GDM1 (cell line): ENCODE measurements around the gene GPLD1.

Experiments
- DNase-seq: peaks from one replicate; lab custom pipeline; 2025; lab: John Stamatoyannopoulos, UW

The GPLD1 gene

DNA sequence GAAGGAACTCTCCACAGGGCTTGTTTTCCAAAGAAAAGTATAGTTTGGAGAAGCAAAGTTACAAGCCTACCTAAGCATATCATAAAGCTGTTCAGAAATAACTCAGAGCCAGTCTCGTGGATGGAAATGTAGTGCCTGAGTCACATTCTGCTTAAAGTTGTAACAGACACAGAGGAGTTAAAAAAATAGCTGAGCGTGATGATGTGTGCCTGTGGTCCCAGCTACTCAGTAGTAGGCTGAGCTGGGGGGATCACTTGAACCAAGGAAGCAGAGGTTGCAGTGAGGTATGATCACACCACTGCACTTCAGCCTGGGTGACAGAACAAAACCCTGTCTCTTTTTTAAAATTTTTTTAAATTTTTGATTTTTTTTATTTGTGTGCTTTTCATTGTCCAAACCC is 12.0 kb upstream of the GPLD1 start:
- no peak for DNase-seq

DNA sequence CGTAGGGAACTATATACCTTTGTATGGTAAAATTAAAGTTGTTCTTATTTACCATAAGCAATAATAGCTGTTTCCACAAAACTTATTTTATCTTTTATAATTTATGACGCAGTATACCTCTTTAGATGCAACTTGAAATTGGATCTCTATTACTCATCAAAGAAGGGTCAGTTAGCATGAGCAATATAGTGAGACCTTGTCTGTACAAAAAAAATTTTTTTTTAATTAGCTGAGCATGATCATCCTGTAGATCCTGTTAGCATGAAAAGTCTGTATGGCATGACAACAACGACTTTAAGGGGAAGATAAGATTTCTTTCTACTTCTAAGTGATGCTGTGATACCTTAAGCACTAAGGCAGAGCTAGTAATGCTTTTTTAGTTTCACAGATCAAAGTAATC is 11.3 kb upstream of the GPLD1 start:
- DNase-seq = no peak

DNA sequence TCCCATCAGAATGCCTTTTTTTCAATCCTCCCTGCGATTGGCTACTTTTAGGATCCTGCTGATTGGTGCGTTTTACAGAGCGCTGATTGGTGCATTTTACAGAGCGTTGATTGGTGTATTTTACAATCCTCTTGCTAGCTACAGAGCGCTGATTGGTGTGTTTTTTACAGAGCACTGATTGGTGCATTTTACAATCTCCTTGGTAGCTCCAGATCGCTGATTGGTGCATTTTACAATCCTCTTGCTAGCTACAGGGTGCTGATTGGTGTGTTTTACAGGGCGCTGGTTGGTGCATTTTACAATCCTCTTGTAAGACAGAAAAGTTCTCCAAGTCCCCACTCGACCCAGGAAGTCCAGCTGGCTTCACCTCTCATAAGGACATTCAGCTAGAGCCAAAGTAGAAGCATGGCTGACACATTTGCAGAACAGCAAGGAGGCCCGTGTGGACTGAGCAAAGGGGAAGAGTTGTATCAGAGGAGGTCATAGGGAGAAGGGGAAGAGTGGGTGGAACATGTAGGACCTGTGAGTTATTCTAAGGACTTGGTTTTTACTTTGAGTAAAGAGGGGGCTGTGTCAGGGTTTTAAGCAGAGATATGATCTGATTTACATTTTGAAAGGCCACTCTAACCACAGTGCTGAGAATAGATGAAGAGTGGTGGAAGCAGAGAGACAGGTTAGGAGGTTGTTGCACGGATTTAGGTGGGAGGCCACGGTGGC is 8.0 kb upstream of the GPLD1 start:
- no peak for DNase-seq

DNA sequence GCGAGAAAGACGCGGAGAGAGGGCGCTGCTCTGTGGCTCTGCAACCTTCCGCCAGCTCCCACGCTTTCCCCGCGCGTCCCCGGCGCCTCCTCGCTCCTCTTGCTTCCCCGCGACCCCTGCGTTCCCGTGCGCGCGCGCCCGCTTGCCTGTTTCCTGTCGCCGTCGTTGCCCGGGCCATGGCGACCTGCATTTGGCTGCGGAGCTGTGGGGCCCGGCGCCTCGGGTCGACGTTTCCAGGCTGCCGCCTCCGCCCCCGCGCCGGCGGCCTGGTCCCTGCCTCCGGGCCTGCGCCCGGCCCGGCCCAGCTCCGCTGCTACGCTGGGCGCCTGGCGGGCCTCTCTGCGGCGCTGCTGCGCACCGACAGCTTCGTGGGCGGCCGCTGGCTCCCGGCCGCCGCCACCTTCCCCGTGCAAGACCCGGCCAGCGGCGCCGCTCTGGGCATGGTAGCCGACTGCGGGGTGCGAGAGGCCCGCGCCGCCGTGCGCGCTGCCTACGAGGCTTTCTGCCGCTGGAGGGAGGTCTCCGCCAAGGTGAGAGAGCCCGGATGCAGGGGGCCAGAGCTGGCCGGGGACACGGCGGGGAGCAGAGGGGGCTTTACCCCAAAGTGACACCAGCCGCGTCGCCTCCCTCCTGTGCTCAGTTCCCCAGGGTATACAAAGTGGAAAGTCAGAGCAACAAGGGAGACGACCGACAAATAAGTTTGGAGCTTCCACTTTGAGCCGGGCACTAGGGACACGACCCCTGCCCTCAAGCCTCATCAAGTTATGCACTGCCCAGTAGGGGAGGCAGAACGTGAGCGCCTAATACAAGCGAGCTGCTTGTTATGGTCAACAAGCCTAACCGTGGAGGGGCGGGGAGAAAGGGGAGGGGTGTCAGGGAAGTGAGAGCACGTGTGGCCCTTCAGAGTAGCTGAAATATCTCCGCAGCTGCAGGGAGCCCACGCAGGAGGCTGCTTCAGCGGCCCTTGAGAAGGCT is 5.7 kb upstream of the GPLD1 start, which contains the start of gene ALDH5A1:
ALDH5A1 (plus strand) TSS at position 149 of the 975 bp plus-strand sequence; CDS start at position 177, 28 bp downstream.
- peak; percentile 77 for DNase-seq

DNA sequence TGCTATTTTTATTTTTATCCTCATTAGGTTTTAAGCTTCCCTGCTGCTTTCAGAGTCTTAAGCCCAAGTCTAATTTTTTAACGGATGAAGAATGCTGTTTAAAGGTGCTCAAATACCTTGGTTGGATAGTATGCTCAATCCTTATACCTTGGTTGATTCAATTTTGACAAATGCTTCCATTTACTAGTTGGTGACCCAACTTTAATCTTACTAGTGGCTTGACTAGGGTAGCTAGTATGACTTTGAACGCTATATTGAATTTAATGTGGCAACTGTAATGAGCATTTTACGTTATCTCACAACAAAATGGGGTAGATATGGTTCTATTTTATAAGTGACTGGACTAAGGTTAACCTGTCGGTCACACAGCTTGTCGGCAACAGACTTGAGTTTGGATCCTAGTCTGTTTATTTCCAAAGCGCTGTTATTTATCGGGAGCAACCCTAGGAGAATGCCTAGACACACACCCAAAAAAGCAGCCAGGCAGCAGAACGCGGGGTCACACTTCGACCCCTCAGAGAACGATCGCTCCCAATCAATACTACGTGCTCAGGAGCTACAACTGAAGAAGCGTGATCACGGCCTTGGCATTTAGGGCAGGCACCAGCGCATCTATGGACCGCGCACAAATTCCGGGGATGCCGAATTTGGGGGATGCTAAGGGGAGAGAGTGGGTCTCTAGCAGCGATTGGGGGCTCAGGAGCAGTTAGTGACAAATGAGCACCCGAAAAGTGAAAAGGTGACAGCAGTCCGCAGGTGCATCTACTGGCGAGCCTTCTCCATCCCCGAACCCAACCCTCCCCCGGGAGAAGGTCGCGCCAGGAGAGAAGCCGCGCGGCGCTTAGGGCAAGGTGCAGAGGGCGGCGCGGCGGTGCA is 4.8 kb upstream of the GPLD1 start:
- no peak for DNase-seq

DNA sequence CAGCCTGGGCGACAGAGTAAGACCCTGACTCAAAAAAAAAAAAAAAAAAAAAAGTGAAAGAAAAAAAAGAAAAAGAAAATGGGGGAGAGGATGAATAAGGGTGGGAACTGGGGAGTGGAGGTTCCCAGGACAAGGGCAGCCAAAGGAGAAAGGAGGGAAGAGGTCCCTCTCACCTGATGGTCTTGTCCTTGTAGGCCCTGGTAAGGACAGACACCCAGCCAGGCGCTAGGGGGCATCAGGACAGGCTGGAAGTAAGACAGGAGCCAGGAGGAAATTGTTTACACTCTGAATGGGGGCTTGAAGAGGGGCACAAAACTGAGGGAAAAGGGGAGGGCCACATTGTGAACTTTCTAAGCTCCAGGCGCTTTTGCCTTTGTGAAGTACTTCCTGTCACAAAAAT is 3.1 kb upstream of the GPLD1 start:
- no peak for DNase-seq

DNA sequence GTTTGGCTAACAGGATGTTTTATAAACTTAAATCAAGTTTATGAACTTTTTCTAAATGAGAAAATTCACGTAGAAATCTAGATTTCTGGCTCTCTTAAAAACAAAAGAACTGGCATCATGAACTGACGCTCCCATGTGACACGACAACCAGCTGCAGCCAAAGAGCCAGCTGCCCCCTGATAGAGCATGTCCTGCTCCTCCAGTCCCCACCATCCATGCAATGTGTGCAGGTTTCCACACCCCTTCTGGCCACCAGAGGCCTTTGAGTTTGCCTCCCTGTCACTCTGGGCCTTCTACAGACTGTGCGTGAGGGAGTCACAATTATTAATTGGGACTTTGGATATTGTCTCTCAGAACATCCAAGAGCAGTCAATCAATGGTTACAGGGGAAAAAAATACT is 1.6 kb upstream of the GPLD1 start:
- no peak for DNase-seq

DNA sequence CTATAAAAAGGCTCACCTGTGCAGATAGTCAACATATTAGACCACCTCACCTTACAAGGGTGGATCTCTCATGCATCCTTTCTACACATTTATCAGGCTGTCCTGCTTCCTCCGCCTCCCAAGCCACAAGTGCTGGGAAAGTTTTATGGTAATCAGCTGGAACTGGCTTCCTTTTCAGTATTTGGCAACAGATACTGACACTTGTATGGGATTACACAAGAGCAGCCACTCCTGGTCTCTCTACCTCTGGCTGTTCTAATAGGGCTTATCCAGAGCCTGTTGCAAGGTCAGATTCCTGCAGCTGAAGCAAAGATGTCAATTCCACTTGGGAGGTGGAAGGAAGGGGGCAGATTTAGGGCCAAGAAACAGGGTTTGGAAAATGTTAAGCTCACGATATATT is 503 bp upstream of the GPLD1 start:
- no peak for DNase-seq

DNA sequence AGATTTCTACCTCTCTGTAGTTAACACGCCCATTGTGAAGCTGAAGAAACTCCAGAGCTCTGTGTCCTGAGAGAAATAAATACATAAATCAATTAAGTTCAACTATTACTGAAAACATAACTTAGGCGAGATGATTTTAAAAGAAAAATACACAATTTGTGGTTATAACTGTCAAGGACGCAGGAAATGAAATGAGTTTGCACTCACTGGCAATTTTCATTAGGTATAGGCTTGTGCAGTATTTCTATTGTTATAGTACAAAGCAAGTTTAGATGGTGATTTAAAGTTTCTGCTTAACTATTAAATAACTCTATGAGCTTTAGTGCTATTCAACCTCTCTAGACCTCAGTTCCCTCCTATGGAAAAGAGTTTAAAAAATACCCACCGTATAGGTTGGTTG is 3.3 kb downstream of the GPLD1 start:
- no peak for DNase-seq

DNA sequence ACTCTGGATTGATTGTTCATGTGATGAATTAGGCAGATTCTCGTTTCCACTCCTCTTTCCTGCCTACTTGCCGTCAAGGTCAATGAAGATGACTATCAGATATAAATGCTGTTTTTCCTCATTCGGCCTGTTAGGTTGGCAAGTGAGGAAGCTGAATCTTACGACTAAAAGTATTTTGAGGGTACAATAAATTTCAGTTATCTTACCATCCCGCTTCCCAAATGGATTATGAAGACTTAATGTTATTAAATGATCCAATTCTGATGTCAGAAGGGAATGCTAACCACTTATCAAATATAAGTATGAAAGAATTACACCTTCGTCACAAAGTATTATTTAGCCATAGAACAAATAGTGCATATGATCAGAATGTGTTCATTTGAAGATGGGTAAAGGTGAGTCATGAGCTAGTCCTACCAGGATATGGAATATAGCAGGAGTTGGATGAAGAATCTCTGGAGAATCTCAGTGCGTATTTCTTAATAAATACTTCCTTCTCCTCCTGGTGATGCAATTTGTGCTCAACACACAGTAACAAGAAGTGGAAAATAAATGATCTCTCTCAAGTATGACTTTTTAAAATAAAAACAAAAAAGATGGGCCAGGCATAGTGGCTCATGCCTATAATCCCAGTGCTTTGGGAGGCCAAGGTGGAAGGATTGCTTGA is 4.6 kb downstream of the GPLD1 start:
- no peak for DNase-seq

DNA sequence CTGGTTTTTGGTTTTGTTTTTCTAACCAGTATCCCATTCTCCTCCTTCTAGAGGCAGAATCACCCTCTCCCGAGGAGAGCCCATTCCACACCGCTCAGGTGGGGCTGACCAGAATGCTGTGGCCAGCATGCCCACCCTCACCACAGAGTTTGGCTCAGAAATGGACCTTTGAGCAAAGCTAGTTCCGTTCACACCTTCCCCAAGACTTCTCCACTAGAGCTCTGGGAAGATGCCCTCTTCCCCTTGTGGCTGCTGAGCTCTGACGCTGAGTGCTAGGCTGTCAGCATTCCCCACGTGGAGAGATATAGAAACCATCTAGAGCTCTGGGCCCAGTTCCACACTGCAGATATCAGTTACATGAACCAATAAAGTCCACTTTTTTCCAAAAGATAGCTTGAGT is 7.9 kb downstream of the GPLD1 start:
- no peak for DNase-seq

DNA sequence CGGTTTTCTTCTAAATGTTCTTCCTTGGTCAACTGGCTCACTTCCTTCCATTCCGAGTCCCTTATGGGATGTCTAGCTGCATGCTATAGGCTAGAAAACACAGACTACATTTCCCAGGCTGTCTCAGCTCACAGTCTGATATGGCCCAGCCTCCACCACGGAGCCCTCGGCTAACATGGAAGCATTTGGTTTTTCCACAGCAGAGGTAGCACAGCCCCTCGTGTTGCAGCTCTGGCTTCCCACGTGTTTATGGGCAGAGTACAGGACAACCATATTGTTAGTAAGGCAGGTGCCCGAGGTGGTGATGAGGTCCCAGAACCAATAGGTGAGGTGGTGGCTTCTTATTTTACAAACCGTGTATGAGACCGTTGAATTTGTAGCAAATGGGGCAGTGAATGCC is 8.7 kb downstream of the GPLD1 start:
- DNase-seq = no peak

DNA sequence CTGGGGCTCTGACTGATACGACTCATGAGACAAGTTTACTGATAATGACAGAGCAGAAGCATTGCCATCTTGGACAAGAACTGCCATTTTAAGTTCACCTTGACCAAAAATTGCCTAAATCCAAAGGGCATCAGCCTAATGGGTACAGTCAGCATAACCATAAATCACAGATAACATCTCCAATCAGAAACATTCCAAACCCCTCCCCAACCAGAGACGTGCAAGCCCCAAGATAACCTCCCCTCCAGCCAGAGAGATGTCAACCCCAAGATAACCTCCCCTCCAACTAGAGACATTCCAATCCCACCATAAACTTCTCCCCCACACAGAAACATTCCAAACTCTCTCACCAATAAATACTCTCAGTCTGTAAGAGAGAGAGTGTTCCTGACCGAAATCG is 10.5 kb downstream of the GPLD1 start:
- no peak for DNase-seq

DNA sequence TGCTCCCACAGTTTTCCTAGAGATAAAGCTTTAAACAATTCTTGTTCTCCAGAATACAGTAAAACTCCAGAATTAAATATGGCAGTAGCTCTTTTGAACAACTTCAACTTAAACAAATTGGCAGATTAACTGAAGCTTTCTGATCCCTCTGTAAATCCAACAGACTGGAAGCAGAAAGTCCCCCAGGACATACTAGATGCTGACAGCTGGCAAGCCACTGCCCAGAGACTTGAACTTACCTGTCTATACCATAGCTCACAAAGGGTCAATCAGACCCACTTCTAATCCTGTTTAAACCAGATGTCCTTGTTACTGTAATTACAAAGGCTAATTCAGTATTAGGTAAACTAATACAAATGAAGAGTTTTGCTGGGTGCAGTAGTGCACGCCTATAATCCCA is 12.3 kb downstream of the GPLD1 start:
- no peak for DNase-seq

DNA sequence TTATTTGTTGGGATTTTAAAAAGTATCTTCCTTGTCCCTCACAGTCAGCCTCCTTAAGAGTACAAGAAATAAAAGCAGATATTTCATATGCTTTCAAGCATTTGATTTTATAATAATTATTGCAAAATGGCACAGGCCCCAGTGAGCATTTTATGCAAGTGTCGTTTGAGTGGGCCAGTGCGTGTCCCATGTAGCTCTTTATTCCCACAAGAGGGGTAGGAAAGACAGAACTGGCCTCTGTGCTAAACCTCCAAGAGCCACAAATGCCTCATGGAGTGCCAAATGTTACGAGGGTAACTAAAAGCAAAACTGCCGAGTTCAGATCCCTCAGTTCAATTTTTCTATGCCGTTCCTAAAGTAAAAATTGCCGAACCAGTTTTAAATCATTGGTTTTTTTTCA is 12.7 kb downstream of the GPLD1 start:
- no peak for DNase-seq

DNA sequence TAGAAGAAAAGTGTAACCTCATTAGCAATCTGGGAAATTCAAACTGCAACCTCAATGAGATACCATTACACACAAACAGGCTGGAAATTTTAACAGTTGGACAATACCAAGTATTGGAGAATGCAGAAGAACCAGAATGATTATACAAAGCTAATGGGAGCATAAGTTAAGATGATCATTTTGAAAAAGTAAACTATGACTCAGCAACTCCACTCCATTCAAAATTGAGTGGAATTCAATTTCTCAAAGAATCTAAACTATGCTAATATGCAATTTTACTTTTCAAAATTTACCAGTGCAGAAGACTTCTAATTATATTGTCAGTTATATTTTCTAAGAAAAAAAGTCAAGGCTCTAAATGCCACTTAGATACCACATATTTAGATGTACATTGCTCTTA is 17.2 kb downstream of the GPLD1 start:
- no peak for DNase-seq

DNA sequence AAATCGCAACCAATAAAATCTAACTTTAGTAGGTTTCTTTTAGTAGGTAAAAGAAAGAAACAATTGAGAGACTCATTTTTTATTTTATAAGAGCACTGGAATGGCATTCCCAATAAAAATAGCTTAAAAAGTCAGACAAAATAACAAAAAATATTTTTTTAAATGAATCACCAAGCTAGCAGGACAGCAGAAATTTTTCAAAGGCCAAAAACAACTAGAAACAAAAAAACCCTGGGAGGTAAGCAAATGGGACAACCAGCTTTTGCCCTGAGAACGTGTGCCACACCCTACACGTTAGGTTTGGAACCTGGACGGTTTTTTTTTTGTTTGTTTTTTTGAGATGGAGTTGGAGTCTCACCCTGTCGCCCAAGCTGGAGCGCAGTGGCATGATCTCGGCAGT is 19.6 kb downstream of the GPLD1 start:
- no peak for DNase-seq

DNA sequence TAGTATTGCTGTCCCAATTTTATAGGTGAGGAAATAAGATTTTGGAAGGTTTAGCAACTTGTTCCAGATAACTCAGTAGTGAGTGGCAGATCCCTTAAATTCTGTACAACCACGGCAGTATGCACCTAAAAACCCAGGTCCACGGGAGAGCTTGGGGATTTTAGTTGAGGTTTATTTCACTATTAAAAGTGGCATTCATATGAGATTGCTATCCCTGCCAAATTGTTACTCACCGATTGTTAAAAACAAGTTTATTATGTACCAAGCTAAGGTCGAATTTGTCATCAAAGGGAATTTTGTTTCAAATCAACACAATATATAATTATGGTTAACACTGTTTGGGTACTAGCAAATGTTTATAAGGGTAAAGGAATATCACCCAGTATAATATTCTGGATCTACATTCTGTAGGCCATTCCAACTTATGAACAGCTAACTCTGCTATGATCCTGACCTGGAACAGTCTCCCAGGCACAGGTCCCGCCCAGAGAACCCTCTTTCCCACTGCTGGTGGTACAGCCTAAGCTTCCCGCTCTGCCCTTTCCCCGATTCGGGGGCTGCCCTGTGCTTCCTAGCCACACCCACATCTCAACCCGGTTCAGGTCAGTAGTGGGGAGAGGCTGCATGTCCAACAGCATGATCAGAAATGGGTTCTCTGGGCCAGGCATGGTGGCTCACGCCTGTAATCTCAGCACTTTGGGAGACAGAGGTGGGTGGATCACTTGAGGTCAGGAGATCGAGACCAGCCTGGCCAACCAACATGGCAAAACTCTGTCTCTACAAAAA is 24.9 kb downstream of the GPLD1 start:
- DNase-seq = no peak

DNA sequence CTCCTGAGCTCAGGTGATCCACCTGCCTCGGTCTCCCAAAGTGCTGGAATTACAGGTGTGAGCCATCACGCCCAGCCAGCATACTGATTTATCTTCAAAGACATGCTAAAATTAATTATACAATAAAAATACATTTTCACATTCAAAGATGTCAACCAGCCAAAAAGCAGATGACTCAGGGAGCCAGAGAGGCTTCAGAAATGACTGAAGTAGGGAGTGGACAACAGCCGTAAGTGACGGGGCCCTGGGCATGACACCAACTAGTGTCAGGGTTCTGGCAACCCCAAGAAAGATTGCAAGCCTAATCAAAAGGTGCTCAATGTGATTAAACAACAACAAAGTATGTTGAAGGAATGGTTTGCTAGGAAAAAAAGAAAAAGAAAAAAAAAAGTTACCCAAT is 28.4 kb downstream of the GPLD1 start:
- DNase-seq = no peak

DNA sequence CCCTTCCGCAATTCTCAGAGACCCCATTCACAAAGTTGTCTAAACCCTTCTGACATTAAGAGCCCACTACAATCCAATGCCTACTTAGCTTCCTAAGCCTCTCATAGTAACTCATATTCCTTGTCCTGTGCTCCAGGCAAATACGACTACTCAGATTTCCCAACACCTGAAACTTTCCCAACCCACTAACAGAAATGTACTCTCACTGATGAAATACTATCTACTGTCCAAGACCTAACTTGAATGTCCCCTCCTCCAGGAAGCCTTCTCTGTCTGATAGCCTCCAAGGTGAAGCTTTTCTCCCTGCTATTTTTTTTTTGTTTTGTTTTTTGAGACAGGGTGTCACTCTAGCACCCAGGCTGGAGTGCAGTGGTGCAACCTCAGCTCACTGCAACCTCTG is 30.4 kb downstream of the GPLD1 start:
- DNase-seq = no peak

DNA sequence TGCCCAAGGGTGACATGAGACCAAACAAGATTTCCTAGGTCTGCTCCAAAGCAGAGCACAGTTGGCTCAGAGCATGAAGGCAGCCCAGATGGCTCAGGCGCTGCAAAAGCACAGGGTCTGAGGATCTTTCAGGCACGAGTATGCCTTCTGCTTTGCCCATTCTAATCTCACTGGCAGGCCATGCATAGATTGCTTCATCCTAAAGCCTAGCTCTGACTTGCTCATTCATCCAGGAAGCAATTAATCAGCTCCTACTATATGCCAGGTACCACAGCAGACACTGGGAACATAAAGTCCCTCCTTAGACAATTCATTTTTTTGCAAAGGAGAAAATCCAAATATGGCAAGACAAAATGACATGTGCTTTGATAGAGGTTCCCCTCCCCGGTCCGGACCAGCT is 31.2 kb downstream of the GPLD1 start:
- no peak for DNase-seq
